Measurements from ENCODE around the gene STRIT1. TPM values are rescaled to one million over a fixed set of nuclear protein-coding genes. Genes with fewer than 3 reads are reported as not detected.

STRIT1 gene
- total RNA-seq, 1 experiment from 2014 or later = not detected

DNA sequence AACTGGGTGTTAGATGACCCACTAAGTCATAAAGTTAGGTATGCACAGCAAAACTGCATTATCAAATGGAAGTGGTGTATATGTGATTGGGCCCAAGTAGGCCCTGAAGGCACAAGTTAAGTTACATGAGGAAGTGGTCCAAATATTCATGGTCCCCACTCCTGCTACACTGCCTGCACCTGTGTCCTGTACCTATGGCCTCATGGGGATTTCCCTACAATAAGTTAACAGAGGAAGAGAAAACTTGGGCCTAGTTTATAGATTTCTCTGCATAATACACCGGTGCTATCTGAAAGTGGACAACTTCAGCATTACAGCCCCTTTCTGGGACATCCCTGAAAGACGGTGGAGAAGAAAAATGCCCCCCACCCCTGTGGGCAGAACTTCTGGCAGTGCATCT, 41.5 kb downstream of the STRIT1 start:
- H3K27ac ChIP-seq (ENCODE audit: low read depth, low read length, poor library complexity, severe bottlenecking) = no peak overlapping the region
- H3K36me3 ChIP-seq (ENCODE audit: insufficient read depth, low read length, poor library complexity, severe bottlenecking) = no peaks in the 10 kb centered on the region
- no peak for DNase-seq (ENCODE audit: low spot score)
- H3K4me3 ChIP-seq (ENCODE audit: low read depth, low read length, poor library complexity, severe bottlenecking) = no peak overlapping the region
- ChIA-PET CTCF (no interaction called here), POLR2A (ENCODE audit: low non-redundant PET) (no interaction called here)
- intact Hi-C loops (cut with micrococcal nuclease; ENCODE audit: unreplicated experiment) = no loop called here
- H3K27me3 ChIP-seq (replicated peaks; ENCODE audit: insufficient read depth, low read depth, low read length, poor library complexity) = no peaks in the 10 kb centered on the region
- TF ChIP-seq CTCF (conservative IDR thresholded peaks at IDR 0.05; ENCODE audit: low read depth, low read length) (no peak), EZH2 (IDR thresholded peaks at IDR 0.05; ENCODE audit: borderline replicate concordance, low read depth, low read length, poor library complexity, severe bottlenecking) (no peak)
- no TSS peak for BruUV-seq (replicated peaks)
- H3K4me1 ChIP-seq (ENCODE audit: insufficient read depth, low read length, poor library complexity, severe bottlenecking) = no peaks in the 10 kb centered on the region
- H3K9me3 ChIP-seq (ENCODE audit: low read depth, low read length, poor library complexity, severe bottlenecking) = no peaks in the 10 kb centered on the region

DNA sequence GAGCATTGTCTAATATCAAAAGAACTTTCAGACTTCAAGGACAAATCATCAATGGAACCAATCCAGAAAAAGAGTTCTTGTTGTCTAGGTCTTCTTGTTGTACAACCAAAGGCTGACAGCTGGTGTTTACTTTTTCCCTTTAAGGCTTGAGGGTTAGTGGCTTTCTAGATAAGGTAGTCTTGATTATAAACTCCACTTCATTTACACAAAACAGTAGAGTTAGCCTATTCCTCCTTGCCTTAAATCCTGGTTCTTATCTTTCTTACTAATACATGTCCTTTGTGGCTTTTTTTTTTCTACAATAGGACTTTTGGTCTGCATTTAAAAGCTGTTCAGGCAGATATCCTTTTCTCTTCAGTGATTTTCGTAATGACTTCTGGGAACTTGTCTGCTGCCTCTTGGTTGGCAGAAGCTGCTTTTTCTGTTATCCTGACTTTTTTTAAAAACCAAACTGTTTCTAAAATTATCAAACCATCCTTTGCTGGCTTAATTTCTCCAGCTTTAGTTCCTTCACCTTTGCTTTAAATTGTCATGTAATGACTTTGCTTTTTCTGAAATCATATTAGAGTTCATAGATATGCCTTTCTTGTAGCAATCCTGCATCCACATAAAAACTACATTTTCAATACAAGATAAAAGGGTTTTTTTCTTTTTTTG, 44.8 kb downstream of the STRIT1 start:
- POLR2A ChIA-PET (ENCODE audit: low non-redundant PET) = no interaction called here
- CTCF ChIA-PET = no interaction called here
- no TSS peak for BruUV-seq (replicated peaks)

GRCh38 chr3:155244699-155245098, 48.8 kb downstream of the STRIT1 start:
- BruUV-seq (replicated peaks) = no TSS peak
- no peak for TF ChIP-seq EZH2 (IDR thresholded peaks at IDR 0.05; ENCODE audit: borderline replicate concordance, low read depth, low read length, poor library complexity, severe bottlenecking)
- no peak for TF ChIP-seq CTCF (conservative IDR thresholded peaks at IDR 0.05; ENCODE audit: low read depth, low read length)
- ChIA-PET CTCF (interaction anchor here (0.6 kb wide), 1 partner anchor 49 kb away, joined by 3 read pairs; no protein-coding TSS in a partner anchor), POLR2A (ENCODE audit: low non-redundant PET) (no interaction called here)
- H3K27ac ChIP-seq (ENCODE audit: low read depth, low read length, poor library complexity, severe bottlenecking) = no peak overlapping the region
- DNase-seq (ENCODE audit: low spot score) = no peak
- H3K27me3 ChIP-seq (replicated peaks; ENCODE audit: insufficient read depth, low read depth, low read length, poor library complexity) = no peaks in the 10 kb centered on the region
- H3K9me3 ChIP-seq (ENCODE audit: low read depth, low read length, poor library complexity, severe bottlenecking) = no peaks in the 10 kb centered on the region
- H3K4me3 ChIP-seq (ENCODE audit: low read depth, low read length, poor library complexity, severe bottlenecking) = no peak overlapping the region
- H3K4me1 ChIP-seq (ENCODE audit: insufficient read depth, low read length, poor library complexity, severe bottlenecking) = no peaks in the 10 kb centered on the region
- no peaks in the 10 kb centered on the region for H3K36me3 ChIP-seq (ENCODE audit: insufficient read depth, low read length, poor library complexity, severe bottlenecking)
- intact Hi-C loops (cut with micrococcal nuclease; ENCODE audit: unreplicated experiment) = no loop called here

More for the DNA sequence above, 44.8 kb downstream of the STRIT1 start:
- Histone ChIP-seq H3K9me3 (ENCODE audit: low read depth, low read length, poor library complexity, severe bottlenecking) (no peaks in the 10 kb centered on the region), H3K4me1 (ENCODE audit: insufficient read depth, low read length, poor library complexity, severe bottlenecking) (no peaks in the 10 kb centered on the region), H3K27me3 (replicated peaks; ENCODE audit: insufficient read depth, low read depth, low read length, poor library complexity) (no peaks in the 10 kb centered on the region), H3K27ac (ENCODE audit: low read depth, low read length, poor library complexity, severe bottlenecking) (no peak overlapping the region), H3K36me3 (ENCODE audit: insufficient read depth, low read length, poor library complexity, severe bottlenecking) (no peaks in the 10 kb centered on the region), H3K4me3 (ENCODE audit: low read depth, low read length, poor library complexity, severe bottlenecking) (no peak overlapping the region)
- TF ChIP-seq EZH2 (IDR thresholded peaks at IDR 0.05; ENCODE audit: borderline replicate concordance, low read depth, low read length, poor library complexity, severe bottlenecking) = no peak
- intact Hi-C loops (cut with micrococcal nuclease; ENCODE audit: unreplicated experiment) = no loop called here
- DNase-seq (ENCODE audit: low spot score) = no peak

GRCh38 chr3:155244216-155244615, 49.3 kb downstream of the STRIT1 start:
- intact Hi-C loops (cut with micrococcal nuclease; ENCODE audit: unreplicated experiment) = no loop called here
- no peak for TF ChIP-seq CTCF (conservative IDR thresholded peaks at IDR 0.05; ENCODE audit: low read depth, low read length)
- no peak for TF ChIP-seq EZH2 (IDR thresholded peaks at IDR 0.05; ENCODE audit: borderline replicate concordance, low read depth, low read length, poor library complexity, severe bottlenecking)
- no peaks in the 10 kb centered on the region for H3K9me3 ChIP-seq (ENCODE audit: low read depth, low read length, poor library complexity, severe bottlenecking)
- H3K4me3 ChIP-seq (ENCODE audit: low read depth, low read length, poor library complexity, severe bottlenecking) = no peak overlapping the region
- no peaks in the 10 kb centered on the region for H3K27me3 ChIP-seq (replicated peaks; ENCODE audit: insufficient read depth, low read depth, low read length, poor library complexity)
- H3K4me1 ChIP-seq (ENCODE audit: insufficient read depth, low read length, poor library complexity, severe bottlenecking) = no peaks in the 10 kb centered on the region
- POLR2A ChIA-PET (ENCODE audit: low non-redundant PET) = no interaction called here
- no peaks in the 10 kb centered on the region for H3K36me3 ChIP-seq (ENCODE audit: insufficient read depth, low read length, poor library complexity, severe bottlenecking)
- CTCF ChIA-PET = interaction anchor here (0.6 kb wide), 1 partner anchor 49 kb away, joined by 3 read pairs; no protein-coding TSS in a partner anchor
- no TSS peak for BruUV-seq (replicated peaks)
- H3K27ac ChIP-seq (ENCODE audit: low read depth, low read length, poor library complexity, severe bottlenecking) = no peak overlapping the region
- no peak for DNase-seq (ENCODE audit: low spot score)
